Mesenteric fat pad (tissue), 1 donor: ENCODE measurements around the gene TOX4. TPM values are rescaled to one million over a fixed set of nuclear protein-coding genes. Genes with fewer than 3 reads are reported as not detected.

Experiments
- DNase-seq: peaks from one replicate; pipeline ENCODE4 v3.0.0-alpha.2; 2020; ENCODE audit warnings: low spot score
- total RNA-seq: library from RNA; stranded (reverse); fragmentation: NEBNext Ultra II Directional; extraction: Animal tissue kit (Norgen Biotek cat#: 25700); gene quantifications from one replicate; pipeline ENCODE4 v1.2.1, GENCODE V29; 2021
- donor health status: DM: yes; HTN: yes; CAD: no.

The TOX4 gene
- total RNA-seq, 1 donor from 2014 or later = 85.0 TPM

DNA sequence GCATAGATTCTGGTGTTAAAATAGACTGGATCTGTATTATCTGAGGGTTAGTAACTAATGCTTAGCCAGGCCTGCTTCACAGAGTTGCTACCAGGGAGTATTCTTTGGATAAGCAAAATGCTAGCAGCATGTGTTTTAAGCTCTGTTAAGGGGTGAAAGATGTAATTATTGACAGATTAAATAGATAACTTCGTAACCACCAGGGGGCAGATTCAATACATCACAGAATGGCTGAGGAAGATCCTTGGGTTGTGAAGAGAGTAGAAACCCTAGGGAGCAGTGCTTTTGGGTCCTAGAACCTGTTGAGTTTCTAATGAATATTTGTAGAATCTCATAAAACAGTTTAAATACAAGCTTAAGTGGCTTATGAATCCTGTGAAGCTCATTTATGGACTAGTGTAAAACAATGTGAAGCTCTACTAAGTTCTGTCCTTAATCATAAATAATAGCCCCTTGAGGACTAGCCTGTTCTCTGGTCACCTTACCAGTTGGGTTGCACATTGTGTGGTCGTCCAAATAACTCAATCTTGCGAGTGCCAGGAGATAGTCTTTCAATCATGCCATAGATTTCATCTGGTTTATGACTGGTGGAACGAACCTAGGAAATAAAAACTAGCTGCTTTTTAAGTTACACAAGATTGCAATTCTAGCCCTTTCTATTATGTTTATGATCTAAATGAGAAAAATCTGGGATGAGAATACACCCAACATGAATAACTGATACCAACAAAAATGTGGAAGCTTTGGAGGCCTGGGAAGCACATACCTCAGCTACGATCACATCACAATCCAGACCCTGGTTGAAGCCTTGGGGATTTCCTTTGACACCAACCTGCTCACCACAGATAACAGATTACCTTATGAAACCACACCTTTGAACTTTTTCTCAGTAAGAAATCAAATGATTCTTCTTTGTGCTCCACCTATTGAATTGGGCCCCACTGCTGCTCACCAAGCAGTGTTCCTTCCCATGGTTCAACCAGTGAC lies 21.8 kb downstream of the TOX4 start:
- DNase-seq = no peak

DNA sequence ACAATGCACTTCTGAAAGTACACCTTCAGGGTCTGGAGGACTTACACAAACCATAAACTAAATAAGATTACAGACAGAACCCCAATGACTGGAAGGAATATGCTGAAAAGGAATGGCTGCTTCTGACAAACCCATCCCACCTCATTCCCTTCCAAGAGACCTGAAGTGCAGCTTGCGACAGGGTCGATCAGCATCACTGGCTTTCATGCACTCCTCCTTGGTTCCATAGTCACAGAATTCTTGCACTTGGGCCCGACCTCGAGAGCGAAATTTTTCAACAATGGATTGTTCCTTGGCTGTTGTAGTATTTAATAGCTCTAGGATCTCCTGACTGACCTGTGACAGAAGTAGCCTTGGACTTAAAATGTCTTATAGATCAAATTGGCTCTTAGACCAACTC lies 24.6 kb downstream of the TOX4 start:
- DNase-seq = no peak

DNA sequence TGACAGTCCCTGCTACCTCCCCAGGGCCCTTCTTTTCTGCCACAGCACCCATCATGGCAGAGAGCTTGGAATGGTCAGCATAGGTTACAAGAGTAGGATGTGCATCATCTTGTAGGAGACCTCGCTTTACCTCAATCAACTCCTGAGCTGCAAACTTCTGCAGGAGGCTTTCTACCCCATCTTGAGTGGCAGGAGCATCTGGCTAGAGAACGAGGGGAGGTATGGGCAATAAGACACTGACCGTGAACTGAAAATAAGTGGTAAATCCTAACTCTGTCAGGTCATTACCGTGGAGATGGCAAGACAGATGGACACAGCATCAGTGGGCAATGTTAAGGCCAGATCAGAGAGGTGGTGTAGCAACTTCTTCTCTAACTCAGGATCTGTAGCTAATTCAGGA lies 26.4 kb downstream of the TOX4 start:
- DNase-seq = no peak

DNA sequence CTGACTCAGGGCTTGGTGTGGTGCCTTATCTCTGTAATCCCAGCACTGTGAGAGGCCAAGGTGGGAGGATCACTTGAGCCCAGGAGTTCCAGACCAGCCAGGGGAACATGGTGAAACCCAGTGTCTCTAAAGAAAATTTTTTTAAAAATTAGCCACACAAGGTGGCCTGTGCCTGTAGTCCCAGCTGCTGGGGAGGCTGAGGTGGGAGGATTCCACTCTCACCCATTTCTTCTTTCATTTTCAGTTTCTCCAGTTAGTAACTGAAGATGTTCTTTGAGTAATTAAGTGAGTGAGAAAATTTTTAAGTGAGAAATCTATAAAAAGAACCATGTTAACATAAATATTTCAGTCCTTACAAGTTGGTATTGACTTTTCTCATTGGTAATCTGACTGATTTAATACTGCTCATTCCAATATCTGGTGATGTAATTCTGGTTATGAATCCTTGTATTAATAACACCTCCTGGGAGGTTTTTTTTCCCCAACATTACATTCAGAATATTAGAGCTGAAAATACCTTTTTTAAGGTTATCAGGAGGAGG lies 28.1 kb downstream of the TOX4 start:
- DNase-seq = no peak

DNA sequence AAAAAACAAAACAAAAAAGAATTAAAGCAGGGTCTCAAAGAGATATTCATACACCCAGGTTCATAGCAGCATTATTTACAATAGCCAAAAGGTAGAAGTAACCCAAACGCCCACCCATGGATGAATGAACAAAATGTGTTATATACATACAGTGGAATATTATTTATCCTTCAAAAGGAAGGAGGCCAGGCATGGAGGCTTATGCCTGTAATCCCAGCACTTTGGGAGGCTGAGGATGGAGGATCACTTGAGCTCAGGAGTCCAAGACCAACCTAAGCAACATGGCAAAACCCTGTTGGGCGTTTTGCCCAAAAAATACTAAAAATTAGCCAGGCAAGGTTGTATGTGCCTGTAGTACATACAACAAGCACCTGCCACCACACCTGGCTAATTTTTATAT lies 29.6 kb downstream of the TOX4 start:
- DNase-seq = no peak

DNA sequence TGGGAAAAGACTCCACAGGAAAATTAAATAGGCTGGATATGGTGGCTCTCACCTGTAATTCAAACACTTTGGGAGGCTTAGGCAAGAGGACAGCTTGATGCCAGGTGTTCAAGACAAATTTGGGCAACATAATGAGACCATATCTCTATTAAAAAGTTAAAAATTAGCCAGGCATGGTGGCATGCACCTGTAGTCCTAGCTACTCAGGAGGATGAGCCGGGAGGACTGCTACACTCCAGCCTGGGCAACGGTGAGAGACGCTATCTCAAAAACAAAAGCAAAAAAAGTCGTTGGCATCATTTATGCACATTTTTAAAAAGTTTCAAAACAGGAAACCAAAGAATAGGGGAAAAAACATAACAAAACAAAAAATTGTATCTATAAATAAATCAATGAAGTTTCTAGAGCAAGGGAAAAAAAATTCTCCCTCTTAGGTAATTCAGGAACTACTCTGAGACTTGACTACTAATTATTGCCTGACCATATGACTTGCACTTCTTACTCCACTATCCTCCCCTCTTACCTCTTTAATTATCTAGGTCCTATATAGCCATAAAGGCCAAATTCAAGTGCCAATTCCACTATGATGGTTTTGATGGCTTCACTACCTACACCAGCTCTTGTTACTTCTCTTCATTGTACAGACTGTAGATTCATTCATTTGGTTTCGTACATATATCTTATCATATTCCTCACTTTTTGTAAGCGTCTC lies 32.6 kb downstream of the TOX4 start:
- no peak for DNase-seq

DNA sequence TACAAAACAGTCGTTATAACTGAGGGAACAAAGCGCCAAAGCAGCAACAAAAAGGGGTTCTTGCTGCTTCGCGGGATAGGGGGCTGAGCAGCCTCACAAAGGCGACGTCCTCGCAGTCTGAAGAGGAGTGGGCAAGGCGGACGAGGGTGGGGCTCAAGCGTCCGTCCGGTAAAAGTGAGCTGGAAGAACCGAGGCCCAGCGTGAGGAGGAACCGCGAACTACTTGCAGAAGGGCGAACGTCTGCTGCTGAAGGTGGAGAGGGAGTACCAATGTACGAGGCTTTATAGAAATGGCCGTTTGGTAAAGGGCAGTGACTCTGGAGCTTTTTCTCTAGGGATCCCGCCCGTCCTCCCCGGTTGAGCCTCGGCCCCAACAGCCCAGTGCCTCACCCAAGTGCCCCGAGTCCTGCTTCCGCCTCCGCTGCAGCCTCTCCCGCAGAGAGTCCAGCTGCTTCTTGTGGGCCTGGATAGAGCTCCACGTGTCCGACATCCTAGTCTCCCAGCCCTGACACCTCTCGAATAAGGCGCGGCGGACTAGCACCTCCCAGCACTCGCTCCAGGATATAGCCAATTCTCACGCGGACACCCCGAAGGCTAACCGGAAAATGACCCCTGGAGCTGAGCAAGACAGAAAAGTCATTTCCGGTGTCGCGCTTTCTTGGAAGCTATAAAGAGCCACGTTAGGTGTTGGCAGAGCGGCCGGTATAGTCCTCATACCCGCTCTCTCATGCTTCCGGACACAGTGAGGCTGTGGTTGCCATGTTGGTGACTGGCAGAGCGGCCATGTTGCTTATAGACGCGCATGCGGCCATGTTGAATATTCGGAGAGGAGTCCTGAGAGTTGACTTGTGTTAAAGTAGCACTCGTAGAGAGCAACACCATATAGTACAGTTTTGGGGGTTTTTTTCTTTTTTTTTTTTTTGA lies 34.0 kb downstream of the TOX4 start, which contains the start of gene METTL3:
Gene METTL3 (minus strand): TSS at position 606 of the 923 bp plus-strand sequence. CDS start 117 bp downstream, at position 489.
- DNase-seq = peak; percentile 96

DNA sequence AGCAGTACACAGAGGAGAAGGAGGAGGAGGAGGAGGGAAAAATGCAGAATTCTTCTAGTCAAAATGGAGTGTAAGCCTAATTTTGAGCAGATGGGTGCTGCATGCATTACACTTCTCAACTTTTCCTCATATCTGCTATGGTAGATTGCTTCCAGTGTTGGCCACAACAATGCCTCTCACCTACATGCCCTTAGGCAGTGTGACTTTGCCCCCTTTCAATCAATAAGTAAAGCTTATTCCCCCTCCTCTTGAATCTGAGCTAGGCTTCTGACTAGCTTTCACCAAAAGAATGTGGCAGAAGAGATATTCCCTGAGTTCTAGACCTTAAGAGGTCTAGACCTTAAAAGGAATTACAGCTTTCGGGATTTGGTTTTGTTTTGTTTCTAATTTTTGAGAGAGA lies 37.3 kb downstream of the TOX4 start:
- no peak for DNase-seq

DNA sequence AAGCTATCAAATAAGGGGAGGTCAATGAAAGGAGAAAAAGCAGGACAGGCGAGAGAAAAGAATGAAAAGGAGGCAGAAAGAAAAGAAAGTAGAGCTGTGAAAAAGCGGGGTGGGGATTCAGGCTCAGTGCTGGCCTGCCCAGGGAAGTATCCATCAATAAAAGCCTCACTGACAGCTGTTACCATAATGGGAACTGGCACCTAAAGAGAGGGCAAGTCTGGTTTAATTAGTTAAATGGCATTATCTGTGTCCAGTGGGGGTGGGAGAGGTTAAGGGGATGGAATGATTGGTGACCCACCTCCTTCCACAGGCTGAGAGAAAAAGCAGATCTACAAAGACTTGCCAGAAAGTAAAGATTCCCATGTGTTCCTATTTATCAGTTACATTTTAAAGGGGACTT lies 41.7 kb downstream of the TOX4 start:
- DNase-seq = no peak

DNA sequence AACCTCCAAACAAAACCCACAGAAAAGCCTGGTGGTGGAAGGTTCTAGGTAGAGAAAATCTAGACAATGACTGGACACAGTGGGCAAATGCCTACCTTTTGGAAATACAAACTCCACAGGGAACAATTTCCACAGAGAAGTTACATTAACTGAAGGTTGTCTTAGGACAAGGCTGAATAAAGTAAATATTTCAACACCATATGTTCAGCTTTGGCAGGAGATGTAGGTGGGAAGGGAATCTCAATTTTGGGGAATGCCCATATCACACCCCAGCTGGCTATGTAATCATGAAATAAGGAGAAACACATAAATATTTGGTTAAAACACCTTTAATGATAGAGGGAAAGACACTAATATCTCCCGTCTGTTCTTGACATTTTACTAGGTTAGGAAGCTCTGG lies 43.8 kb downstream of the TOX4 start:
- no peak for DNase-seq

DNA sequence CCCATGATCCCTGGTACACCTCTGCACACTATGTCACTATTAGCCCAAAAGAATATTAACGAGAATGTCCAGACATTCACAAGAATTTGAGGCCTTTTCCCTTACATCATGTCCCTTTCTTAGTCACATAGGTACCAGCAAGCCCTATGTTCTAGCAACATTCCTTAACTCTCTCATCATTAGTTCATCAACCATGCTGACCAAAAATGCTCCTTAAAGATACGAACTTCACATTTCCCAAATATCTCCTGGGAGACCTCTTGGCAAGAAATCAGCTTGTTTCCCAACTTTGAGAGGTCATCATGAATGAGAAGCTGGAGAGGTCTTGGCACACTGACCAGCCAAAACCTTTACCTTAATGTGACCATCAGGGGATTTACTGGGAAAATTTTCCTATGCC lies 44.5 kb downstream of the TOX4 start:
- no peak for DNase-seq

DNA sequence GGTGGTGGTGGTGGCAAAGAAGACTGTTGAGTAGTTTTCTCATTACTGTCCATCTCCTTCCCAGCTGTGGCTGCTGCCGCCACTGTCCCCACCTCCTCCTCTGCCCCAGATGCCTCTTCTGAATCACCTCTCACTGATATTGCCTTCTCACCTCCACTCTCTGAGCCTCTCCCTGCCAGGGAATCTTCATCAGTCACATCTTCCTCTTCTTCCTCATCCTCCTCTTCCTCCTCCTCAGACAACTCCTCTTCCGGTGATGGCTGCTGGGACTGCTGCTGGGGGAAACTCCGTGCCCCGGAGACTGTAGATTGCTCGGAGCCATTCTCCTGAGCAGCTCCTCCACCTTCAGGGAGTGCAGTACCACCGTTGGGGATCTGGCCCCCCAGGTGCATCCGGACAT lies 46.2 kb downstream of the TOX4 start:
- no peak for DNase-seq

DNA sequence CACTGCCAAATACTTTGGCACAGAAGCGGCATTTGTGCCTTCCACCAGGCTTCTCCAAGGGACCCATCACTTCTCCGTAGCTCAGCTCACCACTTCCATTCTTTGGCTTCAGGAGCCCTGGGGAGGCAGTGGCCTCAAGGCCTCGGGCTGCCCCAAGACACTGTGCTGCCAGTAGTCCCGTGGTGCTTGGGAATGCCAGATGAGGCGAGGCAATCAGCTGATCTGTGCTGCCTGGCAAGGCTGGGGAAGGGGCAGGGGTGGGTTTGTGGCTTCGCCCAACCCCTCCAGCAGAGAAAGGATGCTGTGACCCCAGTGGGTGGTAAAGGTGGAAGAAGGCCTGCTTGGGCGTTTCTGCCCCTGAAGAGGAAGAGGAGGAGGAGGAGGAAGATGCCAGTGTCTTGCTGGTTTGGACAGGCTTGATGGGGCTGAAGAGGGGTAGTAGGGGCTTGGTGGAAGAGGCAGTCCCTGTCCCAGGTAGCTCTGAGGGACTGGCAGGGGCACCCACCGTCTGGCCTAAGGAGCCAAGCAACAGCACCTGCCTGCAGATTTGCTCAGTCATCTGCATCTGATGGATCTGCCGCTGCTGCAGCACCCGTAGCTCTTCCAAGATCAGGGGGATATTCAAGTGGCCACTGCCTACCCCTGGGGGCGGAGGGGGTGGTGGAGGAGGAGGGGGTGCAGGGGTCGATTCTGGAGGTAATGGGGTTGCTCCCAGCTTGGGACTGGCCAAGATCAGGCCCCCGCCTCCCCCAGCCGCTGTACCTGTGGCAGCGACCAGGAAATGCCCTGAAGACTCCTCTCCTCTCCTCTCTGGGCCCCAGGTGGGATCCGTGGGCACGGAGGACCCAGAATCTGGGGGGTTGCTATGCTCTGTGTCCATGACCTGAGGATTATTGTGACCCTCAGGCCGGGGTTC lies 47.8 kb downstream of the TOX4 start:
- DNase-seq = no peak

DNA sequence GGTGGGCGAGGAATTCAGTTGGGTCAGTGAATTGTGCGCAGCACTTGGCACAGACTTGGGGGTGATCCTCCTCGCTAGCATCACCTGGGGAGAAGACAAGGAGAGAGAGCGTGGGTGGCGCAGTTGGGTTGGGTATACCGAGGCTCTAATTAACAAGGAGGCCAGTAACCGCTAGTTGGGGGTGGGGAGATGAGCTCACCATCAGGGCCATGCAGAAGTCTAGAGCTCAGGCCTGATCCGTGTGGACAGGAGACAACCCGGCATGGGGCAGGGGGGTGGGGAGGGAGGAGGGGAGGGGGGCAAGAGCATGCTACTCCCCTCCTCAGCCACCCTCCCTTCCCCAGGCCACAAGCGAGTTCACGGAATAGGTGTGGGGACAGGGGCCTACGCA lies 48.6 kb downstream of the TOX4 start:
- no peak for DNase-seq

DNA sequence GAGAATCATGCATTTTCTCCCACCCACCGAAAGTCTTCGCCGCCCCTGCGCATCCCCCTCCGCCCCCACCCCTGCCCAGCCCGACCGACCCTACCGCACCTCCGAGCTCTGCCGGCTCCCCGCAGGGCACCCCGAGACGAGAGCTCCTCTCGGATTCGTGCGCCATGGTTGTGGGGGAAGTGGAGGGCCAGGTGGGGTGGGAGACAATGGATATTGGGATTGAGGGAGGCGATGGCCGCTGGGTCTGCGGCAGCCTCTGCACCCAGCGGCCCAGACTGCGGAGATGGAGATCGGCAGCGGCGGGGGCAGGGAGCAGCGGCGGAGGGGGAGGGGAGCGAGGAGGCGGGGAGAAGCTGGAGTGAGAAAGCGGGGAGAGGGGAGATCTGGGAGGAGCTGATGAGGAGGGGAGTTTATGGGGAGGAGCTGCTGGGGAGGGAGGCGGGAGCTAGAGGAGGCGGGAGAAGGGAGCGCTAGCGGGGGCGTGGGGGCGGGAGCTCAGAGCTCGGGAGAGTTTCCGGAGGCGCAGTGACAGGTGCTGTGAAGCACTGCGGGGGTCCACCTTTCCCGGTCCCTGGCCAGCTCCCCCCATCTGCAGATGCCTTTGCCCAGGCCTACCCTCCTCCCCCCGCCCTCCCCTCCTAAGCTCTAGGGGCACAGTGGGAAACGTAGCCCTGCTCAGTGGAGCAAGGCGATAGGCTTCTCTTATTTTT lies 49.1 kb downstream of the TOX4 start, which contains the start of gene SALL2:
Gene SALL2 (minus strand): TSS at position 385 of the 710 bp plus-strand sequence. CDS start 219 bp downstream, at position 166.
- no peak for DNase-seq

DNA sequence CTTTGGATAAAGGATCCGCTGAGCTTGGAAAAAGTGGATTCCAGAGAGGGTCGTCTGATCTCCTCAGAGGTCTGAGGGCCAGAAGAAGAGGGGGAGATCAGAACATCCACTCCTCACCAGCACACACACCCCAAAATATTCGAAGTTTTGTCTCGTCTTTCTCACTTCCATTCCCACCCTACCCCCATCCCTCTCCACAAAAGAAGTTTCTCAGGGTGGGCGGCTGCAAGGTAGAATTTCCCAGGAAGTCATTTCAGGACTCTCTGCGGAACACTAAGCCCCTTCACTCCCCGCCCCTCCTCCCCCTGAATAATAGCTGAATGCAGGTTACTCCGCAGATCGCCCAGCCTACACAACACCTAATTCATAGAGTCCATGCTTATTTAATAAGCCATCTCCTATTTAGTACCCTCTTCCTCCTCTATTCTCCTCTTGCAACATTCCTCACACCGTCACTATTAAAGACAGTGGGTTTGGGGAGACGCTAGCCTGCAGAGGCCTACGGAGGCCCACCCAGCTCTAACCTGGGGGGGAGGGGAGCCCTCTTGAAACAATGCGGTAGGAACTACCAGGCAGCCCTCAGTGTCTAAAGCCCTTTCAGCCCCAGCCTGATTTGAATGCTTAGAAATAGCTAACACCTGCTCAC lies 49.8 kb downstream of the TOX4 start:
- no peak for DNase-seq

DNA sequence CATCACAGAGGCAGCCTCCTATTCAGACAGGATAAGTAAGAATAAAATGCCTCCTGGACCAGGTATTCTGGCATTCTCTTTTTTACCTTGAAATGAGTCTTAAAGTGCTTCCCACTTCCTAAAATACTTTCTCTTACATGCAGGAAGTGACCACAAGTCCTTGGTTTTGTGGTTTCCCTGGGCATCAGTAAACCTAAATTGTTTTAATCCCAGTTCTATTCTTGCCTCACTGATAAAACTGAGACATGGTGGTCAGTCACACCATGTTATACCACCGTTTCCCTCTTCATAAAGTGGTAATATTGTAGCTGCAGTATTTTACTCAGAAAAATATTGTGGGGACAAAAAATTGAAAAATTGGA lies 50.3 kb downstream of the TOX4 start:
- DNase-seq = no peak
